Measurements from ENCODE around the gene SEMA4D.

SEMA4D gene

GRCh38 chr9:89394412-89394811 lies 103.5 kb downstream of the SEMA4D start:
- no peaks in the 10 kb centered on the region for H3F3A ChIP-seq (ENCODE audit: low read depth)
- H3K79me2 ChIP-seq (ENCODE audit: insufficient read depth, low read length), result peaks cover 31% of the 10 kb centered on the region; the same call in 1 of the 2 replicates
- peaks cover 11% of the 10 kb centered on the region for H4K20me1 ChIP-seq (ENCODE audit: insufficient read depth, low read length, poor library complexity, severe bottlenecking)
- no peak overlapping the region for H3K4me2 ChIP-seq (ENCODE audit: low read depth, low read length, poor library complexity, severe bottlenecking)
- TF ChIP-seq CTCF (conservative IDR thresholded peaks at IDR 0.05; ENCODE audit: low read length), result no peak
- no peak for TF ChIP-seq EZH2phosphoT487 (IDR thresholded peaks at IDR 0.05; ENCODE audit: borderline replicate concordance)
- no peak overlapping the region for H3K9ac ChIP-seq (ENCODE audit: low read depth, low read length, poor library complexity, severe bottlenecking)
- no peak overlapping the region for H2AFZ ChIP-seq (ENCODE audit: low read length)
- no peaks in the 10 kb centered on the region for H3K9me2 ChIP-seq (replicated peaks; ENCODE audit: low read depth, low read length)
- no peaks in the 10 kb centered on the region for H3K27me3 ChIP-seq (ENCODE audit: insufficient read depth, low read length, poor library complexity, severe bottlenecking)
- H3K36me3 ChIP-seq (ENCODE audit: insufficient read depth, low read length), result peaks cover 98% of the 10 kb centered on the region
- no peaks in the 10 kb centered on the region for H3K9me3 ChIP-seq (ENCODE audit: insufficient read depth, low read depth, low read length)
- no peak overlapping the region for H3K4me3 ChIP-seq (ENCODE audit: low read length, poor library complexity, severe bottlenecking)
- peaks cover 3% of the 10 kb centered on the region for H3K4me1 ChIP-seq (ENCODE audit: insufficient read depth, low read length, poor library complexity, severe bottlenecking)

- Histone ChIP-seq H3K9me3 (ENCODE audit: insufficient read depth, low read depth, low read length) (no peaks in the 10 kb centered on the region), H3K4me3 (ENCODE audit: low read length, poor library complexity, severe bottlenecking) (no peak overlapping the region), H3K4me1 (ENCODE audit: insufficient read depth, low read length, poor library complexity, severe bottlenecking) (peaks cover 3% of the 10 kb centered on the region), H4K20me1 (ENCODE audit: insufficient read depth, low read length, poor library complexity, severe bottlenecking) (peaks cover 11% of the 10 kb centered on the region), H3K4me2 (ENCODE audit: low read depth, low read length, poor library complexity, severe bottlenecking) (no peak overlapping the region), H3F3A (ENCODE audit: low read depth) (no peaks in the 10 kb centered on the region), H3K9me2 (replicated peaks; ENCODE audit: low read depth, low read length) (no peaks in the 10 kb centered on the region), H3K79me2 (ENCODE audit: insufficient read depth, low read length) (peaks cover 10% of the 10 kb centered on the region; the same call in 1 of the 2 replicates), H3K27me3 (ENCODE audit: insufficient read depth, low read length, poor library complexity, severe bottlenecking) (no peaks in the 10 kb centered on the region), H3K36me3 (ENCODE audit: insufficient read depth, low read length) (peaks cover 98% of the 10 kb centered on the region; the same call in 1 of the 2 replicates), H3K9ac (ENCODE audit: low read depth, low read length, poor library complexity, severe bottlenecking) (no peak overlapping the region), H2AFZ (ENCODE audit: low read length) (no peak overlapping the region)
- TF ChIP-seq CTCF (conservative IDR thresholded peaks at IDR 0.05; ENCODE audit: low read length) (no peak), EZH2phosphoT487 (IDR thresholded peaks at IDR 0.05; ENCODE audit: borderline replicate concordance) (no peak)
Measured at GRCh38 chr9:89391585-89391984, 106.3 kb downstream of the SEMA4D start.

GRCh38 chr9:89390578-89391116 lies 107.3 kb downstream of the SEMA4D start:
- Histone ChIP-seq H2AFZ (ENCODE audit: low read length) (no peak overlapping the region), H3K4me1 (ENCODE audit: insufficient read depth, low read length, poor library complexity, severe bottlenecking) (peaks cover 3% of the 10 kb centered on the region), H3K4me3 (ENCODE audit: low read length, poor library complexity, severe bottlenecking) (no peak overlapping the region), H3K4me2 (ENCODE audit: low read depth, low read length, poor library complexity, severe bottlenecking) (no peak overlapping the region), H3K9me2 (replicated peaks; ENCODE audit: low read depth, low read length) (no peaks in the 10 kb centered on the region), H3K9me3 (ENCODE audit: insufficient read depth, low read depth, low read length) (no peaks in the 10 kb centered on the region), H3K27me3 (ENCODE audit: insufficient read depth, low read length, poor library complexity, severe bottlenecking) (no peaks in the 10 kb centered on the region), H3K9ac (ENCODE audit: low read depth, low read length, poor library complexity, severe bottlenecking) (no peak overlapping the region), H3F3A (ENCODE audit: low read depth) (no peaks in the 10 kb centered on the region), H3K36me3 (ENCODE audit: insufficient read depth, low read length) (peaks cover 97% of the 10 kb centered on the region; the same call in 1 of the 2 replicates), H3K79me2 (ENCODE audit: insufficient read depth, low read length) (peaks cover 8% of the 10 kb centered on the region; the same call in 1 of the 2 replicates), H4K20me1 (ENCODE audit: insufficient read depth, low read length, poor library complexity, severe bottlenecking) (peaks cover 11% of the 10 kb centered on the region)
- no peak for TF ChIP-seq EZH2phosphoT487 (IDR thresholded peaks at IDR 0.05; ENCODE audit: borderline replicate concordance)
- no peak for TF ChIP-seq CTCF (conservative IDR thresholded peaks at IDR 0.05; ENCODE audit: low read length)
